Measurements from ENCODE around the gene SERPINH1.

GRCh38 chr11:75556275-75556674 is 5.8 kb upstream of the SERPINH1 start:
- TF ChIP-seq CTCF (IDR thresholded peaks at IDR 0.05) (no peak), POLR2A (IDR thresholded peaks at IDR 0.05) (no peak)
